ENCODE results near the gene SERPING1. TPM values are rescaled to one million over a fixed set of nuclear protein-coding genes. Genes with fewer than 3 reads are reported as not detected.

The SERPING1 gene
- polyA plus RNA-seq, 1 experiment, result 15.2 TPM

DNA sequence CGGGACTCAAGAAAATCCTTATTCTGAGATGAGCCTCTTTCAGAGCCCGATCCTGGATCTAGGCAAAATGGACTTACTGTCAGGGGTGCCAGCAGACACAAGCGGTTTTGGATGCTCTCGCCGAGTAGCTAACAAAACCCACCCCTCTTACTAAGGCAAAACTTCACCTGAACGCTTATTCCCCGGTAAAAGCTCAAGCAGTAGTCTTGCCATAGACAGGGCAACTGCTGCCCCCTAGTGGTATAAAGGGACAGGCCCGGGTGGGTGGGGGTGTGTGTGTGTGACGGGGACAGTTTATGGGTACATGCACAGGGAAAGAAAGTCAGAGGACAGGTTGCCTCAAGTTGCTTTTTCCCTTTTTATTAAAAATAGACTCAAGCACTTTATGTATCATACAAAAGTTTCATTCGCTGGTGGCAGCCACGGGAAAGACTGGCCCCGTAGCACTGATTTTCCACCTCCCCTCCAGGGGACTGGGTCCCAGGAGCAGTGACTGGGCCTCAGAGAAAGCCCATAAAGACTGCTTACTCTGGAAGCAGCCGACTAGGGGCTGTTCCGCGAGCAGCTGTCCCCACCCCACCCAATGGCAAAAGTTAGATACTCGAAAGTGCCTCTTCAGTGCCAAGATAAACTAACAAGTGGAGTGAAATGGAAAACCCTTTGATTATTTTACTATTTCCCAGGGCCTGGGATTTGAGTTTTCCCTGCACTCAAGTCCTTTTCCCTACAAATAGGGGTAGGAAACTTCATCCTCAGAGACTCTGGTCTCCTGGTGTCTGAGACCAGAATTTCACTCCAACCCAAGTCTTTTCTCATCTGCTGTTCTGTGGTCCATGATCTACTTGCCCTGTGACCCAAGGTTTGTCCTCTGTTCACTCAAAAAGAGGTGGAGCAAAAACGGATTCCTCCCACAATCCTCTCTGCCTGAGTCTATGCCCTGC is 47.5 kb downstream of the SERPING1 start:
- no peak for DNase-seq (ENCODE audit: low read depth, low spot score)
- TF ChIP-seq, protein P1, sequence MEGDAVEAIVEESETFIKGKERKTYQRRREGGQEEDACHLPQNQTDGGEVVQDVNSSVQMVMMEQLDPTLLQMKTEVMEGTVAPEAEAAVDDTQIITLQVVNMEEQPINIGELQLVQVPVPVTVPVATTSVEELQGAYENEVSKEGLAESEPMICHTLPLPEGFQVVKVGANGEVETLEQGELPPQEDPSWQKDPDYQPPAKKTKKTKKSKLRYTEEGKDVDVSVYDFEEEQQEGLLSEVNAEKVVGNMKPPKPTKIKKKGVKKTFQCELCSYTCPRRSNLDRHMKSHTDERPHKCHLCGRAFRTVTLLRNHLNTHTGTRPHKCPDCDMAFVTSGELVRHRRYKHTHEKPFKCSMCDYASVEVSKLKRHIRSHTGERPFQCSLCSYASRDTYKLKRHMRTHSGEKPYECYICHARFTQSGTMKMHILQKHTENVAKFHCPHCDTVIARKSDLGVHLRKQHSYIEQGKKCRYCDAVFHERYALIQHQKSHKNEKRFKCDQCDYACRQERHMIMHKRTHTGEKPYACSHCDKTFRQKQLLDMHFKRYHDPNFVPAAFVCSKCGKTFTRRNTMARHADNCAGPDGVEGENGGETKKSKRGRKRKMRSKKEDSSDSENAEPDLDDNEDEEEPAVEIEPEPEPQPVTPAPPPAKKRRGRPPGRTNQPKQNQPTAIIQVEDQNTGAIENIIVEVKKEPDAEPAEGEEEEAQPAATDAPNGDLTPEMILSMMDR (IDR thresholded peaks at IDR 0.05; ENCODE audit: low read depth, low read length), result peak; percentile 86
- Histone ChIP-seq H3K27me3 (ENCODE audit: control insufficient read depth, insufficient read depth, low read length) (peaks cover 21% of the 10 kb centered on the region), H3K9me3 (ENCODE audit: control insufficient read depth, insufficient read depth, low read length) (no peaks in the 10 kb centered on the region; the same call in 1 of the 2 replicates), H3K4me3 (ENCODE audit: low read depth, low read length) (no peak overlapping the region), H3K27ac (ENCODE audit: low read depth, low read length) (peak overlapping the region; percentile 11)
- CTCF ChIA-PET, result interaction anchor here (0.6 to 7.1 kb wide), 48 partner anchors 7 to 879 kb away, joined by 3 to 227 read pairs (median 4); partner anchors contain the start of genes CLP1, SLC43A1, TIMM10 and UBE2L6
- POLR2A ChIA-PET, result interaction anchor here (1.0 kb wide), 1 partner anchor 77 kb away, joined by 3 read pairs; no protein-coding TSS in a partner anchor

DNA sequence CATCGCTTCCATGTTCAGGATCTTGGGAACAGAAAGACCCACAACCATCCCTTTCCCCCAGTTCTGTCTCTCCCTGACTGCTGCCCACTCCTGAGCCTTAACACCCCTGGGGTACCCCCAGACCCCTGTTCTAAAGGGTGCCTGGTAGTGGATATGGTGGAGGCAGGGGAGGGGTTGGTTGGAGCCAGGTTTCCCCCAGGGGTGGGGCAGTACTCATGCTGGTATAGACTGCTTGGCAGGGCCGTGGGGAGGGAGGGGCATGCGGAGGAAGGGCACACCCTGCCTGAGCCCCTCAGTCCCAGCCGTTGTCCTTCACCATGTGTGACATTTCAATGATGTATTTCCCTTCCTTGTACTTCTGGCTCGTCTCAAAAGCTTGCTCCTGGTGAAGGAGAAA is 48.2 kb downstream of the SERPING1 start:
- Histone ChIP-seq H3K4me3 (ENCODE audit: low read depth, low read length) (no peak overlapping the region), H3K9me3 (ENCODE audit: control insufficient read depth, insufficient read depth, low read length) (no peaks in the 10 kb centered on the region; the same call in 1 of the 2 replicates), H3K27me3 (ENCODE audit: control insufficient read depth, insufficient read depth, low read length) (peaks cover 21% of the 10 kb centered on the region), H3K27ac (ENCODE audit: low read depth, low read length) (peak overlapping the region; percentile 11)
- DNase-seq (ENCODE audit: low read depth, low spot score), result no peak
- TF ChIP-seq, protein P1 (IDR thresholded peaks at IDR 0.05; ENCODE audit: low read depth, low read length), result no peak
- ChIA-PET CTCF (interaction anchor here (1.4 to 7.1 kb wide), 8 partner anchors 75 to 879 kb away, joined by 4 to 227 read pairs (median 11); partner anchors contain the start of genes SLC43A1 and UBE2L6), POLR2A (no interaction called here)

DNA sequence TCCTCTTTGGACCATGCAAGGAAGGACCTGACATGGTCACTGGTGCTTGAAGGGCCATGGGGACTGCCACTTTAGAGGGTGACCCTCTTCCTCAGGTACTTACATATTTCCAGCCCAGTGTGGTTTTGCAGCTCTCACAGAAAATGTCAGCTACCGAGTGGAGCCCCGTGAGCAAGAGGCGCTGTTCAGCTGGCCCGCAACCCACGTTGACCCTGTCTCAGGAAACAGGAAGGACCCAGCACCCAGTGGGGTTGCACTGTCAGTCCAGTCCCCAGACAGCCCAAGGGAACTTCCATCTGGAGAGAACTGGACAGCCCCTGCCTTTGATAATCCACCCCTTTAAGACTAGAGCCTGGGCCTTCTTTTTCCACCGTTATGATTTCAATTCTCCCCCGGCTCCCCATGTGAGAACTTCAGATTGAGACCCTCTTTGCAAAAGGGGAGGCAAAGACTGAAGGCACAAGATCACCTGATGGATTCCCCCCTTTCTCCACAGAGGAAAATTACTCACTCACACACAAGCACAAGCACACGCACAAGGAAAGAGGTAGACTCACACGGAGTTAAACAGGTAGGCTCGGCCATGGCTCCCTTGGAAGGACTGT is 48.8 kb downstream of the SERPING1 start:
- H3K27ac ChIP-seq (ENCODE audit: low read depth, low read length), result no peak overlapping the region
- POLR2A ChIA-PET, result no interaction called here
- peaks cover 21% of the 10 kb centered on the region for H3K27me3 ChIP-seq (ENCODE audit: control insufficient read depth, insufficient read depth, low read length)
- TF ChIP-seq, protein P1 (IDR thresholded peaks at IDR 0.05; ENCODE audit: low read depth, low read length), result no peak
- DNase-seq (ENCODE audit: low read depth, low spot score), result no peak
- H3K9me3 ChIP-seq (ENCODE audit: control insufficient read depth, insufficient read depth, low read length), result no peaks in the 10 kb centered on the region; the same call in 1 of the 2 replicates
- CTCF ChIA-PET, result interaction anchor here (0.6 to 7.1 kb wide), 6 partner anchors 9 to 168 kb away, joined by 3 to 227 read pairs (median 5); partner anchors contain the start of gene UBE2L6
- H3K4me3 ChIP-seq (ENCODE audit: low read depth, low read length), result no peak overlapping the region

DNA sequence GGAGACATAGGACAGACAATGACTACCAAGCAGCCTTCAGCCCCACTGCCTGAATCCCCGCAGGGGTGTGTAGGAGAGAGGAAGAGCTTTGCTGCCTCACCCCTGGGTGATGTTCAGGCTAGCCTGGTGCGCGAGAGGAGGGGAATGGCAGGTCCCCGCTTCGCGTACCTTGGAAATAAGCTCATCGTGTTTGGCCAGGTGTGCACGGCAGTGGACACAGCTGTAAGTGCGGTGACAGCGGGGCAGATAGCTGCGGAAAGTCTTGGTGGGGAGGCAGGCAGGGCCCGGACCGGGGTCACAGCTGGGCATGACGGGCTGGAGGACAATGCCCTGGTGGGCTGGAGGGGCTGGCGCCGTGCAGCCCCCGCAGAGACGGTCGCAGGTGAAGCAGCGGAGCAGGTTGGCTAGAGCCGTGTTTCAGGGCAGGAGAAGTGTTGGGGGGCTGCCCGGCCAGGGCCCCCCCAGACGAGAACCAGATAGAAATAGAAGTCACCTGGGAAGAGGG is 49.4 kb downstream of the SERPING1 start:
- TF ChIP-seq, protein P1 (IDR thresholded peaks at IDR 0.05; ENCODE audit: low read depth, low read length), result no peak
- CTCF ChIA-PET, result interaction anchor here (0.6 to 2.3 kb wide), 6 partner anchors 10 to 190 kb away, joined by 3 to 8 read pairs (median 4); partner anchors contain the start of gene UBE2L6
- Histone ChIP-seq H3K9me3 (ENCODE audit: control insufficient read depth, insufficient read depth, low read length) (no peaks in the 10 kb centered on the region; the same call in 1 of the 2 replicates), H3K4me3 (ENCODE audit: low read depth, low read length) (no peak overlapping the region), H3K27ac (ENCODE audit: low read depth, low read length) (no peak overlapping the region), H3K27me3 (ENCODE audit: control insufficient read depth, insufficient read depth, low read length) (peaks cover 21% of the 10 kb centered on the region)
- POLR2A ChIA-PET, result no interaction called here
- DNase-seq (ENCODE audit: low read depth, low spot score), result no peak

All from AG04450 (cell line).